ENCODE data around the gene STK32C. TPM values are rescaled to one million over a fixed set of nuclear protein-coding genes. Genes with fewer than 3 reads are reported as not detected.

Gene STK32C
- total and polyA plus RNA-seq, 3 donors from 2014 or later, result 33.9 to 49.0 (median 34.2) TPM

DNA sequence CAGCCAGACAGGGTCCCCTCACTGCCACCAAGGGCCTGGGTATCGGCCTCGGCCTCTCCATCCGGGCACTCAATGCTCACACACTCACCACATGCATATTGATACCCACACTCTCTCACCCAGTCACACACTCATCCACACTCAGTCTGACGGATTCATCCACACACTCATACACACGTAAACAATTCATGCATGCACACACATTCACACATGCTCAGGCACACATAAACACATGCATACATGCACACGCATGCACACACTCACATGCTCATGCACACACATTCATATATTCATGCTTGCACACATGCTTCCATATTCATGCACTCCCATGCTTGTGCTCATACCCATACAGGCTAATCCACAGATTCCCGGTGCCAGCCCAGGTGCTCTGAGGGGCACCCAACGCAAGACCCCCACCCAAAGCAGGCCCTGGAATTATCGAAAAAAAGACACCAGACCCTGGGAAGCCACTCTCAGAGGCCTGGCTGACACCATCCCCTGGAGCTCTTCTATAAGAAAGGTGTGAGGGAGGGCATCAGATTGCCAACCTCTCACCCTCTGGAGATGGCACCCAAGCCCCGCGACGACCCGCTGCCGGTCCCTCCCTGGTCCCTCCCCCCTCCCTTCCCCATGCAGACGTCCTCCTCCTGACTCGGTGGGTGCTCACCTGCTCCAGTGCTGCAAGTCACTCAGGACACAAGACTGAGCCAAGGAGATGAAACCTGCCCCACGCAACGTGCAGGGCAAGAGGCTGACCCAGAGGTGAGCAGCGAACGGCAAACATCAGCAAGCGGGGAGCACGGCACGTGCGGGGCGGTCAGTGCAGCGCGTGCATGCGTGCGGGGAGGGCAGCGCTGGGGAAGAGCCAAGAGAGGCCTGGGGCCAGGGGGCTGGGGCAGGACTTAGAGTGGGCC is 15.2 kb downstream of the STK32C start:
- TF ChIP-seq, protein P1, sequence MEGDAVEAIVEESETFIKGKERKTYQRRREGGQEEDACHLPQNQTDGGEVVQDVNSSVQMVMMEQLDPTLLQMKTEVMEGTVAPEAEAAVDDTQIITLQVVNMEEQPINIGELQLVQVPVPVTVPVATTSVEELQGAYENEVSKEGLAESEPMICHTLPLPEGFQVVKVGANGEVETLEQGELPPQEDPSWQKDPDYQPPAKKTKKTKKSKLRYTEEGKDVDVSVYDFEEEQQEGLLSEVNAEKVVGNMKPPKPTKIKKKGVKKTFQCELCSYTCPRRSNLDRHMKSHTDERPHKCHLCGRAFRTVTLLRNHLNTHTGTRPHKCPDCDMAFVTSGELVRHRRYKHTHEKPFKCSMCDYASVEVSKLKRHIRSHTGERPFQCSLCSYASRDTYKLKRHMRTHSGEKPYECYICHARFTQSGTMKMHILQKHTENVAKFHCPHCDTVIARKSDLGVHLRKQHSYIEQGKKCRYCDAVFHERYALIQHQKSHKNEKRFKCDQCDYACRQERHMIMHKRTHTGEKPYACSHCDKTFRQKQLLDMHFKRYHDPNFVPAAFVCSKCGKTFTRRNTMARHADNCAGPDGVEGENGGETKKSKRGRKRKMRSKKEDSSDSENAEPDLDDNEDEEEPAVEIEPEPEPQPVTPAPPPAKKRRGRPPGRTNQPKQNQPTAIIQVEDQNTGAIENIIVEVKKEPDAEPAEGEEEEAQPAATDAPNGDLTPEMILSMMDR (IDR thresholded peaks at IDR 0.05), result no peak
- TF ChIP-seq POLR2A (IDR thresholded peaks at IDR 0.05), result no peak
- Histone ChIP-seq H3K27ac (no peak overlapping the region), H3K36me3 (ENCODE audit: low read depth, missing control alignments) (no peaks in the 10 kb centered on the region), H3K27me3 (no peaks in the 10 kb centered on the region), H3K9me3 (no peaks in the 10 kb centered on the region), H3K4me1 (peaks cover 3% of the 10 kb centered on the region), H3K4me3 (no peak overlapping the region)
- DNase-seq, result no peak
- WGBS, 2 donors, result 76 to 86% methylated on average over 29 to 30 of the region's 30 CpGs
- intact Hi-C loops (cut with DNase I; ENCODE audit: low total_unique reads), result no loop called here

DNA sequence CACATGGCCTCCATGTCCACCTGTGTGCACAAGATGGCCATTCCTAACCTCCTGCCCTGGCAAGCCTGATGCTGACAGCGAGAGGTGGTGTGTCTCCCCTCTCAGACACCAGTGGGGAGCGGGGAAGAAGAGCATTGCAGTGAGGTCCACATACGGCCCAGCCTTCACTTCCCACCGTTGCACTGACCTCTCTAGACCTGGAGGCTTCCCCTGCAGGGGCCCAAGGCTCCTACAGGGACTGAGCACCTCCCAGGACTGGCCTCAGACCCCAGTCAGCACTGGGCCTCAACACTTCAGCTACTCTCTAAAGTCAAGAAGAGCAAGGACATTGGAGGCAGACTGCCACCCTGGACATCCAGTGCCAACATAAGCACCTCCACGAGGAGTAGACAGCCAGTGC is 15.9 kb downstream of the STK32C start:
- no peaks in the 10 kb centered on the region for H3K27me3 ChIP-seq
- WGBS, 2 donors, result 90 to 100% methylated on average over 1 to 5 of the region's 5 CpGs
- intact Hi-C loops (cut with DNase I; ENCODE audit: low total_unique reads), result no loop called here
- no peaks in the 10 kb centered on the region for H3K9me3 ChIP-seq
- TF ChIP-seq, protein P1 (IDR thresholded peaks at IDR 0.05), result no peak
- no peak for DNase-seq
- H3K27ac ChIP-seq, result no peak overlapping the region
- peaks cover 3% of the 10 kb centered on the region for H3K4me1 ChIP-seq
- no peaks in the 10 kb centered on the region for H3K36me3 ChIP-seq (ENCODE audit: low read depth, missing control alignments)
- H3K4me3 ChIP-seq, result no peak overlapping the region

DNA sequence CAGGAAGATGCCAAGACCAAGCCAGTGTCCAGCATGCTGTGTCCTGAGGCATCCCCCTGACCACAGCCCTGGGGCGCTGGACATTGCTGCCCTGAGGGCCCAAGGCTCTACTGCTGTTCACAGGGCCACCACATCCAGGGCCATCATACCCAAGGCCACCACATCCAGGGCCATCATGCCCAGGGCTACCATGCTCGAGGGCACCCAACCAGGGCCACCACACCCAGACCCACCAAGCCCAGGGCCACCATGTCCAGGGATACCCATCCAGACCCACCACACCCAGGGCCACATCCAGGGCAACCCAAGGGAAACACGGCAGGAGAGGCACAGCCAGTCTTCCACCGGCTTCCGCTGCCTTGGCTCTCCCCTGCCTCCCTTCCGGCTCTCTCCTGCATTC is 17.1 kb downstream of the STK32C start:
- 88 to 96% methylated on average over 6 of the region's 6 CpGs for WGBS, 2 donors
- H3K4me3 ChIP-seq, result no peak overlapping the region
- intact Hi-C loops (cut with DNase I; ENCODE audit: low total_unique reads), result no loop called here
- TF ChIP-seq, protein P1 (IDR thresholded peaks at IDR 0.05), result no peak
- no peak for TF ChIP-seq POLR2A (IDR thresholded peaks at IDR 0.05)
- H3K4me1 ChIP-seq, result peaks cover 3% of the 10 kb centered on the region
- no peak overlapping the region for H3K27ac ChIP-seq
- H3K27me3 ChIP-seq, result no peaks in the 10 kb centered on the region
- no peak for DNase-seq
- no peaks in the 10 kb centered on the region for H3K9me3 ChIP-seq
- H3K36me3 ChIP-seq (ENCODE audit: low read depth, missing control alignments), result no peaks in the 10 kb centered on the region

DNA sequence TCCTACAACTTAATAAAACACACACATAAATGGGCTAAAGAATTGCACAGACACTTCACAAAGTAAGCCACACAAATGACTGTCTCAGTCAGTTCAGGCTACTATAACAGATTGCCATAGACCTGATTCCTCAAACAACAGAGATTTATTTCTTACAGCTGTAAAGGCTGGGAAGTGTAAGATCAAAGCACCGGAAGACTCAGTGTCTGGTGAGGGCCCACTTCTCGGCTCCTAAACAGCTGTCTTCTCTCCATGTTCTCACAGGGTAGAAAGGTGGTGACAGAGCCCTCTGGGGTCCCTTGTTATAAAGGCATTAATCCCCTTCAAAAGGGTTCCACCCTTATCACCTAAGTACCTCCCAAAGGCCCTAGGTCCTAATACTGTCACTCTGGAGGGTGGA is 18.3 kb downstream of the STK32C start:
- no peak overlapping the region for H3K27ac ChIP-seq
- H3K9me3 ChIP-seq, result no peaks in the 10 kb centered on the region
- H3K36me3 ChIP-seq (ENCODE audit: low read depth, missing control alignments), result no peaks in the 10 kb centered on the region
- H3K4me1 ChIP-seq, result peaks cover 3% of the 10 kb centered on the region
- TF ChIP-seq, protein P1 (IDR thresholded peaks at IDR 0.05), result no peak
- no peak for TF ChIP-seq POLR2A (IDR thresholded peaks at IDR 0.05)
- no peak for DNase-seq
- no peaks in the 10 kb centered on the region for H3K27me3 ChIP-seq
- 73 to 74% methylated on average over 2 of the region's 2 CpGs for WGBS, 2 donors
- no peak overlapping the region for H3K4me3 ChIP-seq
- intact Hi-C loops (cut with DNase I; ENCODE audit: low total_unique reads), result no loop called here

Data from testis (tissue), 3 donors.